CD14-positive monocyte (primary cell): ENCODE data around the gene TMEM128. TPM values are rescaled to one million over a fixed set of nuclear protein-coding genes. Genes with fewer than 3 reads are reported as not detected.
"Not testable (repeated sequence)": the region's sequence is repeated elsewhere in the genome, so short reads cannot be mapped to it uniquely, and the experiment has no call there.

Experiments used
- DNase-seq, 3 donors: peaks; one replicate each; pipeline ENCODE4 v3.0.0-alpha.2; 2011 to 2022
- H2AFZ ChIP-seq: 2 replicates; pipeline ENCODE4 v1.6.0; 2012; ENCODE audit warnings: mild to moderate bottlenecking, low read depth, low read length, inconsistent platforms; ENCODE audit not compliant: insufficient read depth, poor library complexity, severe bottlenecking
- H3K27ac ChIP-seq, 2 donors: 1 replicate in 1 of 2; 2 replicates in 1 of 2; pipeline ENCODE4 v1.5.1; 2012 to 2013; ENCODE audit warnings: low read length in 2 of 2, control low read depth in 1 of 2, inconsistent platforms in 1 of 2, low read depth in 1 of 2, mild to moderate bottlenecking in 1 of 2
- H3K27me3 ChIP-seq, 2 donors: one replicate each; pipeline versions ENCODE4 v1.6.0 to v1.6.1; 2011 to 2013; ENCODE audit warnings: low read length in 2 of 2; ENCODE audit not compliant: control insufficient read depth in 2 of 2, insufficient read depth in 2 of 2
- H3K36me3 ChIP-seq, 2 donors: replicated peaks in 1 of 2; 1 replicate in 1 of 2; 2 replicates in 1 of 2; pipeline versions ENCODE4 v1.5.1 to v1.6.1; 2012 to 2013; ENCODE audit warnings: low read length in 2 of 2, control low read depth in 1 of 2, inconsistent platforms in 1 of 2, mild to moderate bottlenecking in 1 of 2; ENCODE audit not compliant: insufficient read depth in 2 of 2, control insufficient read depth in 1 of 2
- H3K4me1 ChIP-seq, 2 donors: 1 replicate in 1 of 2; 2 replicates in 1 of 2; pipeline versions ENCODE4 v1.5.1 to v1.6.1; 2012 to 2013; ENCODE audit warnings: low read length in 2 of 2, control low read depth in 1 of 2, inconsistent platforms in 1 of 2, mild to moderate bottlenecking in 1 of 2, moderate library complexity in 1 of 2; ENCODE audit not compliant: insufficient read depth in 2 of 2, control insufficient read depth in 1 of 2
- H3K4me2 ChIP-seq: replicated peaks from 2 replicates; pipeline ENCODE3; 2012; ENCODE audit warnings: low read length, moderate library complexity, mild to moderate bottlenecking; ENCODE audit not compliant: poor library complexity, severe bottlenecking; ENCODE audit errors: extremely low read depth
- H3K4me3 ChIP-seq, 3 experiments: fragments of 200-600 bp in 1 of 3; sonication (generic) in 1 of 3; replicated peaks in 1 of 3; 1 replicate in 2 of 3; 2 replicates in 1 of 3; pipeline ENCODE4 v1.5.1; 2011 to 2013; ENCODE audit warnings: low read length in 3 of 3, mild to moderate bottlenecking in 3 of 3, control low read depth in 2 of 3, low read depth in 2 of 3, inconsistent platforms in 1 of 3, moderate library complexity in 1 of 3
- H3K79me2 ChIP-seq: 2 replicates; pipeline ENCODE4 v1.6.0; 2012; ENCODE audit warnings: mild to moderate bottlenecking, control low read depth, inconsistent platforms, low read length, moderate library complexity; ENCODE audit not compliant: insufficient read depth
- H3K9ac ChIP-seq: 2 replicates; pipeline ENCODE4 v1.6.0; 2017; ENCODE audit warnings: low read length, mild to moderate bottlenecking; ENCODE audit not compliant: insufficient read depth, poor library complexity, severe bottlenecking
- H3K9me3 ChIP-seq, 2 donors: replicated peaks in 1 of 2; 1 replicate in 1 of 2; 2 replicates in 1 of 2; pipeline versions ENCODE4 v1.5.1 to v1.6.1; 2012 to 2013; ENCODE audit warnings: low read length in 2 of 2, control low read depth in 1 of 2; ENCODE audit not compliant: control insufficient read depth in 1 of 2, insufficient read depth in 1 of 2
- H4K20me1 ChIP-seq: 2 replicates; pipeline ENCODE4 v1.6.0; 2012; ENCODE audit warnings: mild to moderate bottlenecking, low read length, control low read depth, moderate library complexity; ENCODE audit not compliant: insufficient read depth
- H3K27ac Mint-ChIP-seq, 7 donors: one replicate each; pipeline ENCODE4 v1.8.0; 2020; ENCODE audit warnings: mild to moderate bottlenecking in 7 of 7, mixed read lengths in 7 of 7, moderate library complexity in 6 of 7, inconsistent platforms in 2 of 7
- H3K27me3 Mint-ChIP-seq, 3 donors: one replicate each; pipeline ENCODE4 v1.8.0; 2021 to 2022; ENCODE audit warnings: low read depth in 3 of 3, mild to moderate bottlenecking in 3 of 3, mixed read lengths in 3 of 3, moderate library complexity in 3 of 3, inconsistent platforms in 1 of 3
- H3K36me3 Mint-ChIP-seq, 2 donors: one replicate each; pipeline ENCODE4 v1.8.0; 2020; ENCODE audit warnings: mixed read lengths in 2 of 2, inconsistent platforms in 1 of 2, mild to moderate bottlenecking in 1 of 2
- H3K4me1 Mint-ChIP-seq: one replicate; pipeline ENCODE4 v1.8.0; 2020; ENCODE audit warnings: mild to moderate bottlenecking, mixed read lengths
- H3K4me3 Mint-ChIP-seq, 2 donors: one replicate each; pipeline ENCODE4 v1.8.0; 2020; ENCODE audit warnings: mild to moderate bottlenecking in 2 of 2, mixed read lengths in 2 of 2, moderate library complexity in 1 of 2
- H3K9me3 Mint-ChIP-seq, 7 donors: one replicate each; pipeline ENCODE4 v1.8.0; 2020 to 2022; ENCODE audit warnings: mixed read lengths in 7 of 7, mild to moderate bottlenecking in 6 of 7, moderate library complexity in 6 of 7, inconsistent platforms in 2 of 7
- WGBS: methylation state at CpG from one replicate; pipeline ENCODE4 v1.1.5; 2013; ENCODE audit warnings: missing lambda C conversion rate; ENCODE audit not compliant: insufficient coverage; 5-methylcytosine and 5-hydroxymethylcytosine counted together
- intact Hi-C, 2 donors: fragments of 100-400 bp; cut with micrococcal nuclease; formaldehyde crosslinking; loops; one replicate each; pipeline versions ENCODE4 v1.15.0 to v1.15.1; 2023
- polyA plus RNA-seq, 3 donors: library from polyadenylated mRNA; depleted of rRNA in 1 of 3; unstranded in 2 of 3; stranded (reverse) in 1 of 3; fragments of 300-500 nt in 2 of 3; fragments of >200 nt in 1 of 3; fragmentation: Illumina TruSeq in 2 of 3; gene quantifications; 1 replicate in 2 of 3; 2 replicates in 1 of 3; pipeline ENCODE4 v1.2.3, GENCODE V29; 2012 to 2021
- TF ChIP-seq, protein P1 (sequence below): fragments of 200-600 bp; IDR thresholded peaks from one replicate; pipeline ENCODE4 v1.8.0; 2022; ENCODE audit warnings: antibody characterized with exemption, mild to moderate bottlenecking

TMEM128 gene
- polyA plus RNA-seq, 3 donors = 11.4 to 35.1 (median 29.7) TPM

DNA sequence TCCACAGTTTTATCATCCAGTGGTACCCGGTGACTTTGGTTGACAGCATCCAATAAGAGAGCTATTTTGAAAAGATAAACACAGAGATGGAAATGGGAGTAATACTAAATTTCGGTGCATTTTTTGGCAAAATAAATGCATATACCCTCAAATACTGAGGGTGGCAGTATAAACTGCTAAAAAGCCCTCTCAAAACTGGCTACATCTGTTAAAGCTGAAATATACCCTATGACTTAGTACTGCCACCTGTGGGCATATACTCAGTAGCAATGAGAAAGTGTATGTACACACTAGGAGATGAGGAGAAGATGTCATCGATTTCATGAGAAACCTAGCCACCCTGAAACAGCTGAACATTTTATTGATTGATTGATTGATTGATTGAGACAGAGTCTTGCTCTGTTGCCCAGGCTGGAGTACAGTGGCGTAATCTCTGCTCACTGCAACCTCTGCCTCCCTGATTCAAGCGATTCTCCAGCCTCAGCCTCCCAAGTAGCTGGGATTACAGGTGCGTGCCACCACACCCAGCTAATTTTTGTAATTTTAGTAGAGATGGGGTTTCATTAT is 12.2 kb upstream of the TMEM128 start:
- no peaks in the 10 kb centered on the region for H3K79me2 ChIP-seq
- Mint-ChIP-seq H3K9me3 (no peaks in the 10 kb centered on the region), H3K36me3 (no peaks in the 10 kb centered on the region), H3K4me1 (peaks cover 3% of the 10 kb centered on the region), H3K27me3 (peaks cover 4 to 13% (median 12%) of the 10 kb centered on the region in 3 donors), H3K4me3 (no peak overlapping the region), H3K27ac (peak overlapping the region in 2 of 7 donors; percentile 43 to 45)
- DNase-seq = peak; percentile 59 to 71 (median 64)
- H3K27ac ChIP-seq = no peak overlapping the region
- TF ChIP-seq, protein P1, sequence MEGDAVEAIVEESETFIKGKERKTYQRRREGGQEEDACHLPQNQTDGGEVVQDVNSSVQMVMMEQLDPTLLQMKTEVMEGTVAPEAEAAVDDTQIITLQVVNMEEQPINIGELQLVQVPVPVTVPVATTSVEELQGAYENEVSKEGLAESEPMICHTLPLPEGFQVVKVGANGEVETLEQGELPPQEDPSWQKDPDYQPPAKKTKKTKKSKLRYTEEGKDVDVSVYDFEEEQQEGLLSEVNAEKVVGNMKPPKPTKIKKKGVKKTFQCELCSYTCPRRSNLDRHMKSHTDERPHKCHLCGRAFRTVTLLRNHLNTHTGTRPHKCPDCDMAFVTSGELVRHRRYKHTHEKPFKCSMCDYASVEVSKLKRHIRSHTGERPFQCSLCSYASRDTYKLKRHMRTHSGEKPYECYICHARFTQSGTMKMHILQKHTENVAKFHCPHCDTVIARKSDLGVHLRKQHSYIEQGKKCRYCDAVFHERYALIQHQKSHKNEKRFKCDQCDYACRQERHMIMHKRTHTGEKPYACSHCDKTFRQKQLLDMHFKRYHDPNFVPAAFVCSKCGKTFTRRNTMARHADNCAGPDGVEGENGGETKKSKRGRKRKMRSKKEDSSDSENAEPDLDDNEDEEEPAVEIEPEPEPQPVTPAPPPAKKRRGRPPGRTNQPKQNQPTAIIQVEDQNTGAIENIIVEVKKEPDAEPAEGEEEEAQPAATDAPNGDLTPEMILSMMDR = peak; percentile 68
- no peak overlapping the region for H3K9ac ChIP-seq
- H3K9me3 ChIP-seq = no peaks in the 10 kb centered on the region
- H4K20me1 ChIP-seq = no peaks in the 10 kb centered on the region
- WGBS = no CpG with 5 or more reads among the region's 6 CpGs
- H3K4me3 ChIP-seq = no peak overlapping the region
- no peaks in the 10 kb centered on the region for H3K4me1 ChIP-seq
- intact Hi-C loops = loop anchor here in 1 of 2 donors (2.0 to 5.0 kb wide), 2 partner anchors 75 to 172 kb away; no protein-coding TSS in a partner anchor
- H3K36me3 ChIP-seq = no peaks in the 10 kb centered on the region
- no peak overlapping the region for H2AFZ ChIP-seq
- H3K27me3 ChIP-seq = no peaks in the 10 kb centered on the region
- no peak overlapping the region for H3K4me2 ChIP-seq

DNA sequence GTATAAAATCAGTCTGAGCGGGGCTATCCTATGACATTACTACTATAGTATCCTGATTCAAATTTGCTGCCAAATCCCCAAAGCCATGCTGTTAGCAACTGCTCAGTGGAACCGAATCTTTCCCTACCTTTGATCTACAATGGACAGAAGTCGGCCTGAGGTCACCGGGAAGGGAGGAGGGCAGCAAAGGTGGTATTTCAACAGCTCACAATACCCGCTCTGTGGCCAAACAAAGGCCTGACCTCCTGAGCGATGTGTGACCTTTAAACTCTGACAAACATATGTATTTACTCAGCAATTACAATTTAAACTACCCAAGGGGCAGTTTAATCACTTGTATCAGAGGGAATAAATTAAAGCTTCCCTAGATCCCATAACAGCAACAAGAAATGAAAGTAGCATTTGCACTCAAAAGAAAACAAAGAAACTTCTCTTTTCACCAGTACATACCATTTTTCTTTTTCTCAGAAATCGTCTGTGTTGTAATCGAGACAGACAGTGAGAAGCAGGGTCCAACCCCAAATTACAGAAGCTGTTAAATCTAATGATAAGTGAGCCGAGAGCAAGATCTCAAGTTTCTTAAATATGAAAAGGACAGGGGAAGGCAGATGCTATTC is 11.6 kb upstream of the TMEM128 start:
- no peaks in the 10 kb centered on the region for H3K9me3 Mint-ChIP-seq
- no peaks in the 10 kb centered on the region for H3K36me3 Mint-ChIP-seq

DNA sequence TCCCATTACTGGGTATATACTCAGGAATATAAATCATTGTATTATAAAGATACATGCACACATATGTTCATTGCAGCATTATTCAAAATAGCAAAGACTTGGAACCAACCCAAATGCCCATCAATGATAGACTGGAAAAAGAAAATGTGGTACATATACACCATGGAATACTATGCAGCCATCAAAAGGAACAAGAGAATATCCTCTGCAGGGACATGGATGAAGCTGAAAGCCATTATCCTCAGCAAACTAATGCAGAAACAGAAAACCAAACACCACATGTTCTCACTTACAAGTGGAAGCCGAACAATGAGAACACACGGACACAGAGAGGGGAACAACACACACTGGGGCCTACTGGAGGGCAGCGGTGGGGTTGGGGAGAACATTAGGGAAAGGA is 9.7 kb upstream of the TMEM128 start:
- H2AFZ ChIP-seq, H3K9me3 ChIP-seq, H3K79me2 ChIP-seq, intact Hi-C loops, H3K4me3 Mint-ChIP-seq, H3K27me3 ChIP-seq, H3K27ac ChIP-seq, H3K4me1 Mint-ChIP-seq, H4K20me1 ChIP-seq, H3K4me1 ChIP-seq, H3K4me3 ChIP-seq, H3K4me2 ChIP-seq, H3K27ac Mint-ChIP-seq, H3K9me3 Mint-ChIP-seq, H3K36me3 ChIP-seq, H3K36me3 Mint-ChIP-seq, H3K9ac ChIP-seq, DNase-seq: not testable (repeated sequence)
- peaks cover 1 to 23% (median 17%) of the 10 kb centered on the region in 3 donors for H3K27me3 Mint-ChIP-seq
- WGBS = no CpG with 5 or more reads among the region's 3 CpGs

More for the DNA sequence above, 11.6 kb upstream of the TMEM128 start:
- H2AFZ ChIP-seq = peak overlapping the region; percentile 18
- Mint-ChIP-seq H3K4me1 (peaks cover 3% of the 10 kb centered on the region), H3K27me3 (peaks cover 5 to 16% (median 12%) of the 10 kb centered on the region in 3 donors), H3K27ac (peak overlapping the region in 1 of 7 donors; percentile 61), H3K4me3 (no peak overlapping the region)
- no peak overlapping the region for H3K9ac ChIP-seq
- no peak overlapping the region for H3K4me3 ChIP-seq
- H3K4me1 ChIP-seq = no peaks in the 10 kb centered on the region
- H3K36me3 ChIP-seq = no peaks in the 10 kb centered on the region
- no peaks in the 10 kb centered on the region for H4K20me1 ChIP-seq
- no peak overlapping the region for H3K4me2 ChIP-seq
- DNase-seq = no peak
- no peak overlapping the region for H3K27ac ChIP-seq
- intact Hi-C loops = loop anchor here in 1 of 2 donors (2.0 to 5.0 kb wide), 2 partner anchors 75 to 173 kb away; no protein-coding TSS in a partner anchor
- no peaks in the 10 kb centered on the region for H3K27me3 ChIP-seq
- 100% methylated on average over 1 of the region's 9 CpGs for WGBS
- H3K79me2 ChIP-seq = no peaks in the 10 kb centered on the region
- TF ChIP-seq, protein P1 = no peak
- no peaks in the 10 kb centered on the region for H3K9me3 ChIP-seq
